AG09309 (cell line): Measurements from ENCODE around the gene TASP1.
A peak's percentile ranks its signal among the peaks of the same experiment; 100 is the strongest.

Experiments
- DNase-seq: peaks from one replicate; pipeline ENCODE4 v3.0.0-alpha.2; 2010; ENCODE audit warnings: low read depth
- H3K4me3 ChIP-seq: 2 replicates; pipeline ENCODE4 v1.5.1; 2011; ENCODE audit warnings: mild to moderate bottlenecking, low read depth, low read length, moderate library complexity; ENCODE audit not compliant: control insufficient read depth
- TF ChIP-seq, protein P1 (sequence below): IDR thresholded peaks from 2 replicates; pipeline ENCODE4 v1.5.1; 2011; ENCODE audit warnings: mild to moderate bottlenecking, low read depth, low read length, inconsistent platforms; ENCODE audit not compliant: insufficient read depth, control insufficient read depth; ENCODE audit errors: missing control alignments

Gene TASP1

DNA sequence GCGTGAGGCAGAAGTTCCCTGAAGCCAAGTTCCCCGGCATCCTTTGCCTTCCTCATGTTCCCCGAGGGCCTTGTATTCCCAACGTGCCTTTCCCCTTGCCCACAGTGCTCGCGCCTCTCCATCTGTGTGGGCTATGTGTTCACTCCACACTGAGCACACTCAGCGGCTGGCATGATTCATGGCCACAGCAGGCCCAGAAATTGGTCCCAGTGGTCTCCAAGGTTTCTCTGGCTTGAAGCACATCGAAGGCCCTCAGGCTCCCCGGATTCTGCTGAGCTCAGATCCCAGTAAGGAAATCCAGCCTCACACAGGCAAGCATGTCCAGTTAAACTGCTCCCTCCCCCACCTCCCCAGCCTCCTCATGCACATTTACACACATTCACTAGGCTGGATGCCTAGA, 294.1 kb downstream of the TASP1 start:
- no peak overlapping the region for H3K4me3 ChIP-seq

GRCh38 chr20:13342469-13343242, 296.1 kb downstream of the TASP1 start:
- DNase-seq = peak; percentile 85

More for the DNA sequence above, 294.1 kb downstream of the TASP1 start:
- TF ChIP-seq, protein P1, sequence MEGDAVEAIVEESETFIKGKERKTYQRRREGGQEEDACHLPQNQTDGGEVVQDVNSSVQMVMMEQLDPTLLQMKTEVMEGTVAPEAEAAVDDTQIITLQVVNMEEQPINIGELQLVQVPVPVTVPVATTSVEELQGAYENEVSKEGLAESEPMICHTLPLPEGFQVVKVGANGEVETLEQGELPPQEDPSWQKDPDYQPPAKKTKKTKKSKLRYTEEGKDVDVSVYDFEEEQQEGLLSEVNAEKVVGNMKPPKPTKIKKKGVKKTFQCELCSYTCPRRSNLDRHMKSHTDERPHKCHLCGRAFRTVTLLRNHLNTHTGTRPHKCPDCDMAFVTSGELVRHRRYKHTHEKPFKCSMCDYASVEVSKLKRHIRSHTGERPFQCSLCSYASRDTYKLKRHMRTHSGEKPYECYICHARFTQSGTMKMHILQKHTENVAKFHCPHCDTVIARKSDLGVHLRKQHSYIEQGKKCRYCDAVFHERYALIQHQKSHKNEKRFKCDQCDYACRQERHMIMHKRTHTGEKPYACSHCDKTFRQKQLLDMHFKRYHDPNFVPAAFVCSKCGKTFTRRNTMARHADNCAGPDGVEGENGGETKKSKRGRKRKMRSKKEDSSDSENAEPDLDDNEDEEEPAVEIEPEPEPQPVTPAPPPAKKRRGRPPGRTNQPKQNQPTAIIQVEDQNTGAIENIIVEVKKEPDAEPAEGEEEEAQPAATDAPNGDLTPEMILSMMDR = no peak
- no peak for DNase-seq

DNA sequence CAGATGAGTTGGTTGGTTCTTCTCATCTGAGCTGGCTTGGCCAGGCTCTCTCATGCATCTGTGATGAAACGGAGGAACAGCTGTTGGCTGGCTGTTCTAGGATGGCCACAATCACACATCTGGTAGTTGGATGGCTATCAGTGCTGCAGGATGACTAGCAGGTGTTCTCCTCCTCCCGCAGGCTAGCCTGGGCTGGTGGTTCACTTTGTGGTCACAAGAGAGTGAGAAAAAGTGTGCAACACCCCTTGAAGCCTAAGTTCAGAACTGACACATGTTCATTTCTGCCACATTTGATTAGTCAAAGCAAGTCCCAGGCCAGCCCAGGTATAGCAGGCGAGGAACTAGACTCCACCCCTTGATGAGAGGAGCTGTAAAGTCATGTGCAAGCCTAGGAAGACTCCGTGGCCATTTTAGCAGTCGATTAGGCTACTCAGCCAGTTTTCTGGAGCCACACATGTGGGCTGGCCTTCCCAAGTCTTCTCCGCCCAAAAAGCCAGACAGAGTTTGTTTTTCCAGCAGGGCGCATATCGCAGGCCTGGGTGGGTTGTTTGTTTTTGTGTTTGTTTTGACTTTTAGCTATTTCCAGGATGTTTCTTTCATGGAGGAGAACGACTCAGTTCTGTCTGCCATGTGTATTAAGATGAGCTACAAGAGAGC, 296.9 kb downstream of the TASP1 start:
- no peak for DNase-seq
- TF ChIP-seq, protein P1 = no peak
- no peak overlapping the region for H3K4me3 ChIP-seq

More at GRCh38 chr20:13342469-13343242, 296.1 kb downstream of the TASP1 start:
- TF ChIP-seq, protein P1 = no peak
- no peak overlapping the region for H3K4me3 ChIP-seq

- DNase-seq = no peak
- H3K4me3 ChIP-seq = no peak overlapping the region
- TF ChIP-seq, protein P1 = no peak
These were observed 298.6 kb downstream of the TASP1 start for GRCh38 chr20:13340088-13340487.
